Thyroid gland (tissue), 4 donors: ENCODE results near the gene BBS9.

Source experiments
- CTCF ChIP-seq, 6 experiments: fragments of 200-600 bp in 3 of 6; fragments of 450-650 bp in 3 of 6; sonication (generic) in 3 of 6; IDR thresholded peaks; one replicate each; pipeline ENCODE4 v1.5.1; 2016 to 2019; ENCODE audit warnings: antibody characterized with exemption in 6 of 6, mild to moderate bottlenecking in 2 of 6, inconsistent platforms in 1 of 6, moderate library complexity in 1 of 6
- POLR2A ChIP-seq, 2 donors: fragments of 450-650 bp; IDR thresholded peaks; one replicate each; pipeline ENCODE4 v1.6.1; 2017; ENCODE audit warnings: antibody characterized with exemption in 2 of 2, mild to moderate bottlenecking in 2 of 2, moderate library complexity in 1 of 2

DNA sequence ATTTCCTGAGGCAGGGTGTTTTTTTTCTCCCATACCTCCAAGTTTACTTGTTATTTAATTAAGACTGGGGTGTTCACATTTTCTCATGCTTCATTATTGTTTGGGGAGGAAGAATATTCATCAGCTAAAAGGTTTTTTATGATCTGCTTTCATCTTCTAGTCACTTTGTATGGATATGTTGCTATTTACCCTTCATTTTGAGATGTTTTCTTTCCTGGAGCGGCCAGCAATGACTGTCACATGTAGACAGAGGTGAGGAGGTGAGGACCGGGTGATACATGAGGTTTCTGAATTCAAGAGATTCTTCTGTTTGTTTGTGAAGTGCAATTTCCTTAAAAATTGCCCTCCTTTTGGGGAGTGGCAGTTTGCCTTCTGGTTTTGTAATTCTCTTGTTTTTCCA, 514.2 kb downstream of the BBS9 start:
- TF ChIP-seq CTCF (IDR thresholded peaks at IDR 0.05), result no peak
- TF ChIP-seq POLR2A (IDR thresholded peaks at IDR 0.05), result no peak
